Hepatocyte (in vitro differentiated cells): ENCODE results near the gene TMEFF2. TPM values are rescaled to one million over a fixed set of nuclear protein-coding genes. Genes with fewer than 3 reads are reported as not detected.

Experiments used
- DNase-seq: peaks from one replicate; pipeline ENCODE4 v3.0.0-alpha.2; 2016; ENCODE audit warnings: low spot score
- H2AFZ ChIP-seq: fragments of 200-600 bp; sonication (generic); 2 replicates; pipeline ENCODE4 v1.6.0; 2016; ENCODE audit warnings: antibody characterized with exemption, mild to moderate bottlenecking
- H3K27ac ChIP-seq: fragments of 200-600 bp; sonication (generic); 2 replicates; pipeline ENCODE4 v1.5.1; 2016; ENCODE audit warnings: mild to moderate bottlenecking
- H3K27me3 ChIP-seq: fragments of 200-600 bp; sonication (generic); 2 replicates; pipeline ENCODE4 v1.6.1; 2016
- H3K36me3 ChIP-seq: fragments of 200-600 bp; sonication (generic); replicated peaks from 2 replicates; pipeline ENCODE4 v1.5.1; 2016; ENCODE audit warnings: low read depth; ENCODE audit not compliant: insufficient read depth
- H3K4me1 ChIP-seq: fragments of 200-600 bp; sonication (generic); 2 replicates; pipeline ENCODE4 v1.5.1; 2016; ENCODE audit warnings: mild to moderate bottlenecking, moderate library complexity; ENCODE audit not compliant: insufficient read depth
- H3K4me2 ChIP-seq: fragments of 200-600 bp; sonication (generic); 2 replicates; pipeline ENCODE4 v1.6.0; 2016
- H3K4me3 ChIP-seq: fragments of 200-600 bp; sonication (generic); 2 replicates; pipeline ENCODE4 v1.5.1; 2016; ENCODE audit warnings: mild to moderate bottlenecking
- H3K79me2 ChIP-seq: fragments of 200-600 bp; sonication (generic); 2 replicates; pipeline ENCODE4 v1.6.0; 2017; ENCODE audit warnings: mild to moderate bottlenecking
- H3K9me2 ChIP-seq: fragments of 200-600 bp; sonication (generic); replicated peaks from 2 replicates; pipeline ENCODE4 v1.6.0; 2017; ENCODE audit warnings: mild to moderate bottlenecking; ENCODE audit not compliant: insufficient read depth
- H3K9me3 ChIP-seq: fragments of 200-600 bp; sonication (generic); 2 replicates; pipeline ENCODE4 v1.5.1; 2016; ENCODE audit warnings: low read depth, mild to moderate bottlenecking
- H4K20me1 ChIP-seq: fragments of 200-600 bp; sonication (generic); 2 replicates; pipeline ENCODE4 v1.6.0; 2016; ENCODE audit warnings: mild to moderate bottlenecking; ENCODE audit not compliant: insufficient read depth, poor library complexity, severe bottlenecking
- CTCF ChIP-seq: fragments of 200-600 bp; sonication (generic); IDR thresholded peaks from 2 replicates; pipeline ENCODE4 v1.5.1; 2016; ENCODE audit warnings: antibody characterized with exemption, mild to moderate bottlenecking; ENCODE audit not compliant: poor library complexity
- EZH2 ChIP-seq: fragments of 200-600 bp; sonication (generic); IDR thresholded peaks from 2 replicates; pipeline ENCODE4 v1.6.1; 2016; ENCODE audit warnings: antibody characterized with exemption, mild to moderate bottlenecking, borderline replicate concordance
- EZH2phosphoT487 ChIP-seq: fragments of 200-600 bp; sonication (generic); IDR thresholded peaks from one replicate; pipeline ENCODE4 v1.6.1; 2018; ENCODE audit warnings: antibody characterized with exemption, mild to moderate bottlenecking, low read depth, moderate library complexity; ENCODE audit not compliant: unreplicated experiment, severe bottlenecking
- WGBS: methylation state at CpG from one replicate; pipeline ENCODE4 v1.1.6; 2016; ENCODE audit warnings: low lambda C conversion rate; ENCODE audit errors: missing lambda C conversion rate; 5-methylcytosine and 5-hydroxymethylcytosine counted together
- polyA plus RNA-seq: library from polyadenylated mRNA; unstranded; fragments of >200 nt; fragmentation: Nextera tagmentation; extraction: Ambion mirVana; gene quantifications from 2 replicates; pipeline ENCODE4 v1.2.1, GENCODE V29; 2016
- total RNA-seq: library from RNA; depleted of rRNA; stranded (reverse); fragments of >200 nt; gene quantifications from 2 replicates; pipeline ENCODE4 v1.2.3, GENCODE V29; 2014

TMEFF2 gene
- total and polyA plus RNA-seq, 2 experiments from 2014 or later: 0.43 to 1.8 TPM

DNA sequence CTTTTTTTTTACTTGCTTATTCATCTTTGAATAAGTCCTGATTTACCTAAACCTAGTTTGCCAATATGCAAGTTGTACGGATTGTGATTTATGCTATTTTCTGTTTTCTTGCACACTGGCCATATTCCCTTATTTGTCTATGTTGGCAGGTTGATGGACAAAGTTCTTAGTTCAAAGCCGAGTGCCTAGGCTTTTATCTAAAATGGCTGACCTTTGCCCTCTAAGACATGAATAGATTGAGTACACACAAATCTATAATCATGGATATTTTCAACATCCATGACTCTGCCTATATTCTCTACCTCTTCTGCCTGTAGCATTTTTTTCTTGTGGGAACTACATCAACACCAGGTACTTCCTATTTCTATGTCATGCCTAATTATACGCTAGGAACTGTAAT is 171.7 kb downstream of the TMEFF2 start:
- no peaks in the 10 kb centered on the region for H4K20me1 ChIP-seq
- no peak overlapping the region for H3K27ac ChIP-seq
- DNase-seq: no peak
- H3K4me2 ChIP-seq: no peak overlapping the region
- TF ChIP-seq EZH2 (no peak), CTCF (no peak), EZH2phosphoT487 (no peak)
- H2AFZ ChIP-seq: no peak overlapping the region
- no peaks in the 10 kb centered on the region for H3K9me2 ChIP-seq
- H3K27me3 ChIP-seq: no peaks in the 10 kb centered on the region
- peaks cover 7% of the 10 kb centered on the region for H3K4me1 ChIP-seq
- no peaks in the 10 kb centered on the region for H3K9me3 ChIP-seq
- 84% methylated on average over 3 of the region's 3 CpGs for WGBS
- H3K4me3 ChIP-seq: no peak overlapping the region
- no peaks in the 10 kb centered on the region for H3K36me3 ChIP-seq
- H3K79me2 ChIP-seq: no peaks in the 10 kb centered on the region

- no peaks in the 10 kb centered on the region for H4K20me1 ChIP-seq
- H3K27ac ChIP-seq: no peak overlapping the region
- TF ChIP-seq EZH2phosphoT487 (no peak), EZH2 (no peak), CTCF (no peak)
- H3K4me3 ChIP-seq: no peak overlapping the region
- H3K27me3 ChIP-seq: no peaks in the 10 kb centered on the region
- no peaks in the 10 kb centered on the region for H3K79me2 ChIP-seq
- H3K4me1 ChIP-seq: no peaks in the 10 kb centered on the region
- H3K9me3 ChIP-seq: no peaks in the 10 kb centered on the region
- no peak overlapping the region for H2AFZ ChIP-seq
- no peaks in the 10 kb centered on the region for H3K9me2 ChIP-seq
- no peak for DNase-seq
- H3K36me3 ChIP-seq: no peaks in the 10 kb centered on the region
- no peak overlapping the region for H3K4me2 ChIP-seq
These were observed 176.9 kb downstream of the TMEFF2 start for GRCh38 chr2:192017844-192018243.

DNA sequence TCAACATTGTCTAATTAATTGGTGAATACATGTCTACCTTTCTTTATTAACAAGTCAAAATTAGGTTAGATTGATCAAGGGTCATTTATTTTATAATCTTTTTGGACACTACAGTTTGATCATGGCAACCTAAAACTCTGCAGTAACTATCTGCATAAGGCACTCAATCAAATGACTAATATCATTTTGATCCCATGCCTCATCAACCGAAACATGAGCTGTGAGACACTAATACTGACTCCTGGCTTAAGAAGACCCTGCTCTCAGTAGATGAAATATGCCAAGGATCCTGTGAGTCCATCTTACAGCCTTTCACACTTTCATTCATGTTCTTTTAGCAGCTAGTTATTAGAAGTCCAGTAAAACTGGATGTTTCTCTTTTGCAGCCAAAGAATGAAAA is 178.5 kb downstream of the TMEFF2 start:
- no peaks in the 10 kb centered on the region for H3K9me2 ChIP-seq
- H3K79me2 ChIP-seq: no peaks in the 10 kb centered on the region
- DNase-seq: no peak
- H3K4me3 ChIP-seq: no peak overlapping the region
- H4K20me1 ChIP-seq: no peaks in the 10 kb centered on the region
- H3K4me1 ChIP-seq: no peaks in the 10 kb centered on the region
- H3K36me3 ChIP-seq: no peaks in the 10 kb centered on the region
- 96% methylated on average over 1 of the region's 1 CpG for WGBS
- H3K9me3 ChIP-seq: no peaks in the 10 kb centered on the region
- H3K27me3 ChIP-seq: no peaks in the 10 kb centered on the region
- TF ChIP-seq CTCF (no peak), EZH2phosphoT487 (no peak), EZH2 (no peak)
- H2AFZ ChIP-seq: no peak overlapping the region
- H3K4me2 ChIP-seq: no peak overlapping the region
- no peak overlapping the region for H3K27ac ChIP-seq

- H3K79me2 ChIP-seq: no peaks in the 10 kb centered on the region
- 97% methylated on average over 6 of the region's 6 CpGs for WGBS
- H3K9me3 ChIP-seq: no peaks in the 10 kb centered on the region
- H3K9me2 ChIP-seq: no peaks in the 10 kb centered on the region
- no peaks in the 10 kb centered on the region for H3K27me3 ChIP-seq
- DNase-seq: no peak
- H4K20me1 ChIP-seq: no peaks in the 10 kb centered on the region
- no peak overlapping the region for H3K27ac ChIP-seq
- H3K4me2 ChIP-seq: no peak overlapping the region
- no peak overlapping the region for H2AFZ ChIP-seq
- no peaks in the 10 kb centered on the region for H3K36me3 ChIP-seq
- H3K4me3 ChIP-seq: no peak overlapping the region
- TF ChIP-seq EZH2phosphoT487: no peak
- TF ChIP-seq EZH2: no peak
- no peak for TF ChIP-seq CTCF
- no peaks in the 10 kb centered on the region for H3K4me1 ChIP-seq
These were observed 181.5 kb downstream of the TMEFF2 start for GRCh38 chr2:192013211-192013610.
